IMR-90 (cell line): Measurements from ENCODE around the gene ARSB. TPM values are rescaled to one million over a fixed set of nuclear protein-coding genes. Genes with fewer than 3 reads are reported as not detected.

Source experiments
- ATAC-seq: fragments of 200-7000 bp; cut with Tn5 transposase; 2 replicates; pipeline ENCODE4 v1.9.1; 2020; ENCODE audit warnings: low read depth, mild to moderate bottlenecking, moderate library complexity
- BruUV-seq: library from RNA; stranded (reverse); fragments of 400-500 nt; replicated peaks from 2 replicates; lab custom pipeline; 2021; lab: Mats Ljungman, UMichigan
- CTCF ChIA-PET: fragments of 300-600 bp; formaldehyde crosslinking; extraction: SDS; loops from one replicate; lab custom pipeline; 2021; ENCODE audit warnings: antibody characterized with exemption; lab: Yijun Ruan, JAX
- POLR2A ChIA-PET: fragments of 300-600 bp; sonication (Branson Sonifier 250); formaldehyde crosslinking; loops from one replicate; lab custom pipeline; 2022; ENCODE audit warnings: antibody characterized with exemption; ENCODE audit not compliant: unreplicated experiment; lab: Charles Lee
- DNase-seq: peaks from one replicate; pipeline ENCODE4 v3.0.0; 2013
- H2AFZ ChIP-seq: replicated peaks from 2 replicates; pipeline ENCODE3; 2013; ENCODE audit warnings: low read length, mild to moderate bottlenecking; ENCODE audit not compliant: poor library complexity
- H2AK5ac ChIP-seq: 2 replicates; pipeline ENCODE4 v1.6.1; 2013; ENCODE audit warnings: low read depth, low read length, inconsistent platforms
- H2AK9ac ChIP-seq: replicated peaks from 2 replicates; pipeline ENCODE3; 2013; ENCODE audit warnings: mild to moderate bottlenecking, low read depth, low read length, moderate library complexity; ENCODE audit not compliant: poor library complexity
- H2BK120ac ChIP-seq: 2 replicates; pipeline ENCODE4 v1.6.1; 2013; ENCODE audit warnings: low read depth, low read length, inconsistent platforms
- H2BK15ac ChIP-seq: 3 replicates; pipeline ENCODE4 v1.6.1; 2013; ENCODE audit warnings: low read depth, low read length, inconsistent platforms
- H2BK20ac ChIP-seq: 2 replicates; pipeline ENCODE4 v1.6.1; 2013; ENCODE audit warnings: low read depth, mild to moderate bottlenecking, inconsistent platforms, low read length, moderate library complexity
- H2BK5ac ChIP-seq: 2 replicates; pipeline ENCODE4 v1.6.1; 2013; ENCODE audit warnings: mild to moderate bottlenecking, low read depth, low read length, inconsistent platforms; ENCODE audit not compliant: poor library complexity, severe bottlenecking
- H3K14ac ChIP-seq: replicated peaks from 2 replicates; pipeline ENCODE4 v1.6.1; 2013; ENCODE audit warnings: low read depth, low read length, inconsistent platforms
- H3K18ac ChIP-seq: 2 replicates; pipeline ENCODE4 v1.6.1; 2013; ENCODE audit warnings: low read depth, low read length, control low read depth
- H3K23ac ChIP-seq: 2 replicates; pipeline ENCODE4 v1.6.1; 2013; ENCODE audit warnings: low read depth, low read length, inconsistent platforms
- H3K27ac ChIP-seq: 2 replicates; pipeline ENCODE4 v1.5.1; 2013; ENCODE audit warnings: mild to moderate bottlenecking, control low read depth, low read length; ENCODE audit not compliant: insufficient read depth
- H3K27me3 ChIP-seq: 2 replicates; pipeline ENCODE4 v1.6.1; 2013; ENCODE audit warnings: low read length; ENCODE audit not compliant: control insufficient read depth, insufficient read depth
- H3K36me3 ChIP-seq: 2 replicates; pipeline ENCODE4 v1.6.1; 2013; ENCODE audit warnings: low read length, mixed read lengths; ENCODE audit not compliant: control insufficient read depth, insufficient read depth
- H3K4ac ChIP-seq: 2 replicates; pipeline ENCODE4 v1.6.1; 2013; ENCODE audit warnings: low read depth, low read length, inconsistent platforms
- H3K4me1 ChIP-seq: 2 replicates; pipeline ENCODE4 v1.6.1; 2013; ENCODE audit warnings: low read length, mixed read lengths; ENCODE audit not compliant: control insufficient read depth, insufficient read depth
- H3K4me2 ChIP-seq: 2 replicates; pipeline ENCODE4 v1.6.1; 2013; ENCODE audit warnings: low read depth, mild to moderate bottlenecking, control low read depth, low read length, moderate library complexity
- H3K4me3 ChIP-seq: 2 replicates; pipeline ENCODE4 v1.5.1; 2013; ENCODE audit warnings: low read depth, mild to moderate bottlenecking, control low read depth, low read length, moderate library complexity; ENCODE audit not compliant: insufficient read depth
- H3K56ac ChIP-seq: 2 replicates; pipeline ENCODE4 v1.6.1; 2013; ENCODE audit warnings: low read length, inconsistent platforms; ENCODE audit not compliant: insufficient read depth; ENCODE audit errors: extremely low read depth
- H3K79me1 ChIP-seq, 2 experiments: 2 replicates each; pipeline ENCODE4 v1.6.1; 2013; ENCODE audit warnings: low read length in 2 of 2, inconsistent platforms in 1 of 2, low read depth in 1 of 2
- H3K9ac ChIP-seq: 2 replicates; pipeline ENCODE4 v1.6.1; 2013; ENCODE audit warnings: low read depth, low read length, control low read depth
- H3K9me1 ChIP-seq: 2 replicates; pipeline ENCODE4 v1.6.1; 2013; ENCODE audit warnings: low read length, inconsistent platforms; ENCODE audit not compliant: insufficient read depth
- H3K9me3 ChIP-seq: 2 replicates; pipeline ENCODE4 v1.6.1; 2013; ENCODE audit warnings: low read length; ENCODE audit not compliant: control insufficient read depth, insufficient read depth
- H4K20me1 ChIP-seq: 2 replicates; pipeline ENCODE4 v1.6.1; 2013; ENCODE audit warnings: low read length, inconsistent platforms; ENCODE audit not compliant: insufficient read depth
- H4K5ac ChIP-seq: 2 replicates; pipeline ENCODE4 v1.6.1; 2013; ENCODE audit warnings: mild to moderate bottlenecking, low read depth, low read length, control low read depth
- H4K8ac ChIP-seq, 2 experiments: 2 replicates each; pipeline ENCODE4 v1.6.1; 2013; ENCODE audit warnings: low read depth in 2 of 2, low read length in 2 of 2, control low read depth in 1 of 2, inconsistent platforms in 1 of 2
- H4K91ac ChIP-seq: 2 replicates; pipeline ENCODE4 v1.6.1; 2013; ENCODE audit warnings: low read depth, low read length, inconsistent platforms; ENCODE audit not compliant: insufficient read depth
- CEBPB ChIP-seq: IDR thresholded peaks from 2 replicates; pipeline ENCODE4 v1.6.1; 2012; ENCODE audit warnings: low read depth, low read length, improper control_type of control experiment
- WGBS, 2 experiments: methylation state at CpG; one replicate each; pipeline versions ENCODE4 v1.1.5 to v1.1.7; 2013; ENCODE audit warnings: missing lambda C conversion rate in 2 of 2; ENCODE audit not compliant: insufficient read length in 1 of 2; ENCODE audit errors: extremely low coverage in 2 of 2; 5-methylcytosine and 5-hydroxymethylcytosine counted together
- dilution Hi-C: fragments of 300-500 bp; cut with HindIII; formaldehyde crosslinking; loops from one replicate; pipeline ENCODE4 v1.14.3; 2018; ENCODE audit warnings: low sequenced_read_pairs; ENCODE audit not compliant: unreplicated experiment
- in situ Hi-C: fragments of 300-500 bp; cut with MboI; formaldehyde crosslinking; loops from 3 replicates; pipeline ENCODE4 v1.14.3; 2019; ENCODE audit warnings: low sequenced_read_pairs, inconsistent platforms, mixed read lengths
- intact Hi-C: fragments of 100-400 bp; cut with micrococcal nuclease; formaldehyde crosslinking; loops from 2 replicates; pipeline ENCODE4 v1.10.0; 2022
- polyA plus RNA-seq, 3 experiments: library from polyadenylated mRNA; depleted of rRNA; stranded (reverse); fragments of >200 nt; gene quantifications; 2 replicates each; pipeline ENCODE4 v1.2.3, GENCODE V29; 2012; ENCODE audit warnings: low replicate concordance in 1 of 3
- total RNA-seq: library from RNA; depleted of rRNA; stranded (reverse); fragments of >200 nt; gene quantifications from 2 replicates; pipeline ENCODE4 v1.2.3, GENCODE V29; 2012

Gene ARSB
- total and polyA plus RNA-seq, 2 of the 4 experiments (the other 2 are of a cell fraction), result 16.0 to 16.3 TPM

GRCh38 chr5:78785454-78785853, 199.7 kb downstream of the ARSB start:
- H2AK9ac ChIP-seq, result no peak overlapping the region
- no peak overlapping the region for H2BK120ac ChIP-seq
- DNase-seq (no peak), ATAC-seq (no peak)
- CTCF ChIA-PET, result no interaction called here
- H3K4me3 ChIP-seq, result no peak overlapping the region
- BruUV-seq, result no TSS peak
- H3K27me3 ChIP-seq, result no peaks in the 10 kb centered on the region
- in situ Hi-C loops (no loop called here), dilution Hi-C loops (no loop called here), intact Hi-C loops (no loop called here)
- H3K79me1 ChIP-seq, result no peaks in the 10 kb centered on the region
- H4K91ac ChIP-seq, result no peak overlapping the region
- H3K23ac ChIP-seq, result no peak overlapping the region
- H3K27ac ChIP-seq, result no peak overlapping the region
- no peak overlapping the region for H2AK5ac ChIP-seq
- H2AFZ ChIP-seq, result no peak overlapping the region
- no peak overlapping the region for H4K8ac ChIP-seq
- H3K36me3 ChIP-seq, result no peaks in the 10 kb centered on the region
- no peak overlapping the region for H2BK20ac ChIP-seq
- H2BK15ac ChIP-seq, result no peak overlapping the region
- H4K5ac ChIP-seq, result no peak overlapping the region
- no peaks in the 10 kb centered on the region for H3K9me3 ChIP-seq
- H3K9me1 ChIP-seq, result peaks cover 7% of the 10 kb centered on the region
- no peak overlapping the region for H3K14ac ChIP-seq
- no peak overlapping the region for H3K4me2 ChIP-seq
- POLR2A ChIA-PET, result no interaction called here
- no peak overlapping the region for H2BK5ac ChIP-seq
- no peak overlapping the region for H3K18ac ChIP-seq
- no peak overlapping the region for H3K9ac ChIP-seq
- no peak for TF ChIP-seq CEBPB
- WGBS, 2 experiments, result no CpG with 5 or more reads among the region's 1 CpG
- no peak overlapping the region for H3K56ac ChIP-seq
- peaks cover 7% of the 10 kb centered on the region for H3K4me1 ChIP-seq
- H4K20me1 ChIP-seq, result no peaks in the 10 kb centered on the region
- H3K4ac ChIP-seq, result no peak overlapping the region
